Erythroblast (primary cell): Measurements from ENCODE around the gene SYNM.

Source experiments
- GATA1 ChIP-seq: IDR thresholded peaks from 2 replicates; pipeline ENCODE4 v1.6.1; 2011; ENCODE audit warnings: low read depth, mild to moderate bottlenecking, control low read depth, low read length, moderate library complexity
- POLR2A ChIP-seq: IDR thresholded peaks from 2 replicates; pipeline ENCODE4 v1.6.1; 2011; ENCODE audit warnings: mild to moderate bottlenecking, low read length

DNA sequence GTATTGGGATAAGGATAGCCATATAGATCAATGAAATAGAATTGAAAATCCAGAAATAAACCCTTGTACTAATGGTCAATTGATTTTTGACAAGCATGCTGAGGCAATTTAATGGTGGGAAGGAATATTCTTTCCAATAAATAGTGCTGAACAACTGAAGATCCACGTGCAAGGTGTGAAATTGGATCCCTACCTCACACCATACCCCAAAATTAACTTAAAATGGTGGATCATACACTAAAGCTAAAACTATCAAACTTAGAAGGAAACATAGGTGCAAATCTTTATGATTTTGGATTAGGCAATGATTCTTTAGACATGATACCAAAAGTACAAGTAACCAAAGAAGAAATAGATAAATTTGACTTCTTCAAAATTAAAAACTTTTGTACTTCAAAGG, 22.1 kb upstream of the SYNM start:
- TF ChIP-seq POLR2A (no peak), GATA1 (no peak)
